CD14-positive monocyte (primary cell): ENCODE data around the gene PLD1. TPM values are rescaled to one million over a fixed set of nuclear protein-coding genes. Genes with fewer than 3 reads are reported as not detected.
A peak's percentile ranks its signal among the peaks of the same experiment; 100 is the strongest.

ENCODE experiments used
- DNase-seq, 3 donors: peaks; one replicate each; pipeline ENCODE4 v3.0.0-alpha.2; 2011 to 2022
- H2AFZ ChIP-seq: 2 replicates; pipeline ENCODE4 v1.6.0; 2012; ENCODE audit warnings: mild to moderate bottlenecking, low read depth, low read length, inconsistent platforms; ENCODE audit not compliant: insufficient read depth, poor library complexity, severe bottlenecking
- H3K27ac ChIP-seq, 2 donors: 1 replicate in 1 of 2; 2 replicates in 1 of 2; pipeline ENCODE4 v1.5.1; 2012 to 2013; ENCODE audit warnings: low read length in 2 of 2, control low read depth in 1 of 2, inconsistent platforms in 1 of 2, low read depth in 1 of 2, mild to moderate bottlenecking in 1 of 2
- H3K27me3 ChIP-seq, 2 donors: one replicate each; pipeline versions ENCODE4 v1.6.0 to v1.6.1; 2011 to 2013; ENCODE audit warnings: low read length in 2 of 2; ENCODE audit not compliant: control insufficient read depth in 2 of 2, insufficient read depth in 2 of 2
- H3K36me3 ChIP-seq, 2 donors: replicated peaks in 1 of 2; 1 replicate in 1 of 2; 2 replicates in 1 of 2; pipeline versions ENCODE4 v1.5.1 to v1.6.1; 2012 to 2013; ENCODE audit warnings: low read length in 2 of 2, control low read depth in 1 of 2, inconsistent platforms in 1 of 2, mild to moderate bottlenecking in 1 of 2; ENCODE audit not compliant: insufficient read depth in 2 of 2, control insufficient read depth in 1 of 2
- H3K4me1 ChIP-seq, 2 donors: 1 replicate in 1 of 2; 2 replicates in 1 of 2; pipeline versions ENCODE4 v1.5.1 to v1.6.1; 2012 to 2013; ENCODE audit warnings: low read length in 2 of 2, control low read depth in 1 of 2, inconsistent platforms in 1 of 2, mild to moderate bottlenecking in 1 of 2, moderate library complexity in 1 of 2; ENCODE audit not compliant: insufficient read depth in 2 of 2, control insufficient read depth in 1 of 2
- H3K4me2 ChIP-seq: replicated peaks from 2 replicates; pipeline ENCODE3; 2012; ENCODE audit warnings: low read length, moderate library complexity, mild to moderate bottlenecking; ENCODE audit not compliant: poor library complexity, severe bottlenecking; ENCODE audit errors: extremely low read depth
- H3K4me3 ChIP-seq, 3 experiments: fragments of 200-600 bp in 1 of 3; sonication (generic) in 1 of 3; replicated peaks in 1 of 3; 1 replicate in 2 of 3; 2 replicates in 1 of 3; pipeline ENCODE4 v1.5.1; 2011 to 2013; ENCODE audit warnings: low read length in 3 of 3, mild to moderate bottlenecking in 3 of 3, control low read depth in 2 of 3, low read depth in 2 of 3, inconsistent platforms in 1 of 3, moderate library complexity in 1 of 3
- H3K79me2 ChIP-seq: 2 replicates; pipeline ENCODE4 v1.6.0; 2012; ENCODE audit warnings: mild to moderate bottlenecking, control low read depth, inconsistent platforms, low read length, moderate library complexity; ENCODE audit not compliant: insufficient read depth
- H3K9ac ChIP-seq: 2 replicates; pipeline ENCODE4 v1.6.0; 2017; ENCODE audit warnings: low read length, mild to moderate bottlenecking; ENCODE audit not compliant: insufficient read depth, poor library complexity, severe bottlenecking
- H3K9me3 ChIP-seq, 2 donors: replicated peaks in 1 of 2; 1 replicate in 1 of 2; 2 replicates in 1 of 2; pipeline versions ENCODE4 v1.5.1 to v1.6.1; 2012 to 2013; ENCODE audit warnings: low read length in 2 of 2, control low read depth in 1 of 2; ENCODE audit not compliant: control insufficient read depth in 1 of 2, insufficient read depth in 1 of 2
- H4K20me1 ChIP-seq: 2 replicates; pipeline ENCODE4 v1.6.0; 2012; ENCODE audit warnings: mild to moderate bottlenecking, low read length, control low read depth, moderate library complexity; ENCODE audit not compliant: insufficient read depth
- H3K27ac Mint-ChIP-seq, 7 donors: one replicate each; pipeline ENCODE4 v1.8.0; 2020; ENCODE audit warnings: mild to moderate bottlenecking in 7 of 7, mixed read lengths in 7 of 7, moderate library complexity in 6 of 7, inconsistent platforms in 2 of 7
- H3K27me3 Mint-ChIP-seq, 3 donors: one replicate each; pipeline ENCODE4 v1.8.0; 2021 to 2022; ENCODE audit warnings: low read depth in 3 of 3, mild to moderate bottlenecking in 3 of 3, mixed read lengths in 3 of 3, moderate library complexity in 3 of 3, inconsistent platforms in 1 of 3
- H3K36me3 Mint-ChIP-seq, 2 donors: one replicate each; pipeline ENCODE4 v1.8.0; 2020; ENCODE audit warnings: mixed read lengths in 2 of 2, inconsistent platforms in 1 of 2, mild to moderate bottlenecking in 1 of 2
- H3K4me1 Mint-ChIP-seq: one replicate; pipeline ENCODE4 v1.8.0; 2020; ENCODE audit warnings: mild to moderate bottlenecking, mixed read lengths
- H3K4me3 Mint-ChIP-seq, 2 donors: one replicate each; pipeline ENCODE4 v1.8.0; 2020; ENCODE audit warnings: mild to moderate bottlenecking in 2 of 2, mixed read lengths in 2 of 2, moderate library complexity in 1 of 2
- H3K9me3 Mint-ChIP-seq, 7 donors: one replicate each; pipeline ENCODE4 v1.8.0; 2020 to 2022; ENCODE audit warnings: mixed read lengths in 7 of 7, mild to moderate bottlenecking in 6 of 7, moderate library complexity in 6 of 7, inconsistent platforms in 2 of 7
- CTCF ChIP-seq: fragments of 200-600 bp; IDR thresholded peaks from one replicate; pipeline ENCODE4 v1.8.0; 2022; ENCODE audit warnings: antibody characterized with exemption, mild to moderate bottlenecking
- WGBS: methylation state at CpG from one replicate; pipeline ENCODE4 v1.1.5; 2013; ENCODE audit warnings: missing lambda C conversion rate; ENCODE audit not compliant: insufficient coverage; 5-methylcytosine and 5-hydroxymethylcytosine counted together
- intact Hi-C, 2 donors: fragments of 100-400 bp; cut with micrococcal nuclease; formaldehyde crosslinking; loops; one replicate each; pipeline versions ENCODE4 v1.15.0 to v1.15.1; 2023
- polyA plus RNA-seq, 3 donors: library from polyadenylated mRNA; depleted of rRNA in 1 of 3; unstranded in 2 of 3; stranded (reverse) in 1 of 3; fragments of 300-500 nt in 2 of 3; fragments of >200 nt in 1 of 3; fragmentation: Illumina TruSeq in 2 of 3; gene quantifications; 1 replicate in 2 of 3; 2 replicates in 1 of 3; pipeline ENCODE4 v1.2.3, GENCODE V29; 2012 to 2021

PLD1 gene
- polyA plus RNA-seq, 3 donors: 5.1 to 7.9 (median 5.8) TPM

GRCh38 chr3:171796625-171797264 lies 13.5 kb downstream of the PLD1 start:
- no peak for DNase-seq
- peaks cover 97% of the 10 kb centered on the region for H3K79me2 ChIP-seq
- no peak overlapping the region for H3K9ac ChIP-seq
- Mint-ChIP-seq H3K27ac (no peak overlapping the region), H3K36me3 (peaks cover 4 to 5% of the 10 kb centered on the region in 2 donors), H3K9me3 (no peaks in the 10 kb centered on the region), H3K4me1 (peaks cover 29% of the 10 kb centered on the region), H3K27me3 (peaks cover 0 to 4% (median 0%) of the 10 kb centered on the region in 3 donors), H3K4me3 (no peak overlapping the region)
- H3K4me1 ChIP-seq: peaks cover 15 to 16% of the 10 kb centered on the region in 2 donors
- peaks cover 11% of the 10 kb centered on the region for H4K20me1 ChIP-seq
- H3K9me3 ChIP-seq: no peaks in the 10 kb centered on the region
- WGBS: 100% methylated on average over 4 of the region's 4 CpGs
- H3K36me3 ChIP-seq: peaks cover 0 to 3% of the 10 kb centered on the region in 2 donors
- H2AFZ ChIP-seq: no peak overlapping the region
- no peak for TF ChIP-seq CTCF
- no peak overlapping the region for H3K4me3 ChIP-seq
- H3K27me3 ChIP-seq: no peaks in the 10 kb centered on the region
- no peak overlapping the region for H3K27ac ChIP-seq
- intact Hi-C loops: no loop called here
- no peak overlapping the region for H3K4me2 ChIP-seq

- 62% methylated on average over 2 of the region's 2 CpGs for WGBS
- peaks cover 0 to 4% (median 0%) of the 10 kb centered on the region in 7 donors for H3K9me3 Mint-ChIP-seq
- Histone ChIP-seq H3K9ac (no peak overlapping the region), H3K4me1 (peaks cover 17 to 22% of the 10 kb centered on the region in 2 donors), H2AFZ (no peak overlapping the region), H3K36me3 (peaks cover 0 to 3% of the 10 kb centered on the region in 2 donors), H3K79me2 (peaks cover 96% of the 10 kb centered on the region), H4K20me1 (peaks cover 14% of the 10 kb centered on the region), H3K9me3 (no peaks in the 10 kb centered on the region), H3K4me2 (no peak overlapping the region), H3K4me3 (no peak overlapping the region), H3K27ac (peak overlapping the region in 1 of 2 donors; percentile 20), H3K27me3 (no peaks in the 10 kb centered on the region)
- intact Hi-C loops: no loop called here
- H3K27ac Mint-ChIP-seq: peak overlapping the region in 1 of 7 donors; percentile 66
- peaks cover 41% of the 10 kb centered on the region for H3K4me1 Mint-ChIP-seq
- H3K36me3 Mint-ChIP-seq: peaks cover 6 to 11% of the 10 kb centered on the region in 2 donors
- no peak overlapping the region for H3K4me3 Mint-ChIP-seq
- no peak for TF ChIP-seq CTCF
- peak in 1 of 3 donors; percentile 31 for DNase-seq
- H3K27me3 Mint-ChIP-seq: peaks cover 0 to 4% (median 0%) of the 10 kb centered on the region in 3 donors
Measured at GRCh38 chr3:171792531-171792930, 17.8 kb downstream of the PLD1 start.
